ENCODE data around the gene SCAMP2. TPM values are rescaled to one million over a fixed set of nuclear protein-coding genes. Genes with fewer than 3 reads are reported as not detected.
"Not testable (repeated sequence)": the region's sequence is repeated elsewhere in the genome, so short reads cannot be mapped to it uniquely, and the experiment has no call there.

The SCAMP2 gene
- polyA plus RNA-seq, 2 donors = 58.9 to 62.3 TPM

- Histone ChIP-seq H3K36me3 (ENCODE audit: control insufficient read depth in 2 of 2, insufficient read depth in 2 of 2, low read length in 1 of 2) (peaks cover 0 to 14% of the 10 kb centered on the region in 2 donors), H3K27me3 (ENCODE audit: control insufficient read depth in 1 of 2, insufficient read depth in 2 of 2, low read length in 2 of 2) (no peaks in the 10 kb centered on the region), H3K4me1 (ENCODE audit: control insufficient read depth in 2 of 2, insufficient read depth in 2 of 2, low read length in 1 of 2) (peaks cover 0 to 22% of the 10 kb centered on the region in 2 donors), H3K4me3 (ENCODE audit: low read depth in 1 of 2, low read length in 2 of 2) (no peak overlapping the region), H3K9me3 (ENCODE audit: control insufficient read depth in 2 of 2, insufficient read depth in 1 of 2, low read depth in 1 of 2, low read length in 1 of 2) (no peaks in the 10 kb centered on the region), H3K27ac (ENCODE audit: low read depth in 2 of 2, low read length in 1 of 2) (peak overlapping the region; percentile 29 to 90)
- WGBS, 2 donors = 91 to 97% methylated on average over 2 of the region's 2 CpGs
Observed at GRCh38 chr15:74892931-74893330, 19.8 kb upstream of the SCAMP2 start.

GRCh38 chr15:74892313-74892712, 19.1 kb upstream of the SCAMP2 start:
- H3K9me3 ChIP-seq (ENCODE audit: control insufficient read depth in 2 of 2, insufficient read depth in 1 of 2, low read depth in 1 of 2, low read length in 1 of 2) = no peaks in the 10 kb centered on the region
- peaks cover 0 to 12% of the 10 kb centered on the region in 2 donors for H3K36me3 ChIP-seq (ENCODE audit: control insufficient read depth in 2 of 2, insufficient read depth in 2 of 2, low read length in 1 of 2)
- no peak overlapping the region for H3K4me3 ChIP-seq (ENCODE audit: low read depth in 1 of 2, low read length in 2 of 2)
- H3K4me1 ChIP-seq (ENCODE audit: control insufficient read depth in 2 of 2, insufficient read depth in 2 of 2, low read length in 1 of 2) = peaks cover 0 to 22% of the 10 kb centered on the region in 2 donors
- WGBS, 2 donors = 84 to 86% methylated on average over 3 of the region's 3 CpGs
- H3K27me3 ChIP-seq (ENCODE audit: control insufficient read depth in 1 of 2, insufficient read depth in 2 of 2, low read length in 2 of 2) = no peaks in the 10 kb centered on the region
- peak overlapping the region; percentile 29 to 90 for H3K27ac ChIP-seq (ENCODE audit: low read depth in 2 of 2, low read length in 1 of 2)

- Histone ChIP-seq H3K36me3 (ENCODE audit: control insufficient read depth in 2 of 2, insufficient read depth in 2 of 2, low read length in 1 of 2) (peaks cover 0 to 9% of the 10 kb centered on the region in 2 donors), H3K27ac (ENCODE audit: low read depth in 2 of 2, low read length in 1 of 2) (peak overlapping the region; percentile 66 to 90), H3K4me1 (ENCODE audit: control insufficient read depth in 2 of 2, insufficient read depth in 2 of 2, low read length in 1 of 2) (peaks cover 0 to 22% of the 10 kb centered on the region in 2 donors), H3K4me3 (ENCODE audit: low read depth in 1 of 2, low read length in 2 of 2) (no peak overlapping the region), H3K9me3 (ENCODE audit: control insufficient read depth in 2 of 2, insufficient read depth in 1 of 2, low read depth in 1 of 2, low read length in 1 of 2) (no peaks in the 10 kb centered on the region), H3K27me3 (ENCODE audit: control insufficient read depth in 1 of 2, insufficient read depth in 2 of 2, low read length in 2 of 2) (no peaks in the 10 kb centered on the region)
- 71 to 73% methylated on average over 3 of the region's 3 CpGs for WGBS, 2 donors
Observed at GRCh38 chr15:74891469-74891868, 18.3 kb upstream of the SCAMP2 start.

- Histone ChIP-seq H3K36me3 (ENCODE audit: control insufficient read depth in 2 of 2, insufficient read depth in 2 of 2, low read length in 1 of 2) (peaks cover 0 to 9% of the 10 kb centered on the region in 2 donors), H3K4me3 (ENCODE audit: low read depth in 1 of 2, low read length in 2 of 2) (peak overlapping the region; percentile 80 to 91), H3K27me3 (ENCODE audit: control insufficient read depth in 1 of 2, insufficient read depth in 2 of 2, low read length in 2 of 2) (no peaks in the 10 kb centered on the region), H3K9me3 (ENCODE audit: control insufficient read depth in 2 of 2, insufficient read depth in 1 of 2, low read depth in 1 of 2, low read length in 1 of 2) (no peaks in the 10 kb centered on the region), H3K27ac (ENCODE audit: low read depth in 2 of 2, low read length in 1 of 2) (peak overlapping the region; percentile 79 to 90), H3K4me1 (ENCODE audit: control insufficient read depth in 2 of 2, insufficient read depth in 2 of 2, low read length in 1 of 2) (peaks cover 0 to 22% of the 10 kb centered on the region in 2 donors)
- WGBS, 2 donors = 0 to 6% methylated on average over 1 of the region's 1 CpG
Observed at GRCh38 chr15:74890665-74890960, 17.4 kb upstream of the SCAMP2 start.

GRCh38 chr15:74889883-74890664, 16.9 kb upstream of the SCAMP2 start, which contains the start of gene MPI:
TSS of gene MPI (plus strand) at chr15:74890042. CDS start at chr15:74890074, 32 bp downstream.
- H3K9me3 ChIP-seq (ENCODE audit: control insufficient read depth in 2 of 2, insufficient read depth in 1 of 2, low read depth in 1 of 2, low read length in 1 of 2) = no peaks in the 10 kb centered on the region
- H3K4me3 ChIP-seq (ENCODE audit: low read depth in 1 of 2, low read length in 2 of 2) = peak within 1 kb of the TSS; percentile 80 to 91
- H3K27me3 ChIP-seq (ENCODE audit: control insufficient read depth in 1 of 2, insufficient read depth in 2 of 2, low read length in 2 of 2) = no peaks in the 10 kb centered on the region
- H3K4me1 ChIP-seq (ENCODE audit: control insufficient read depth in 2 of 2, insufficient read depth in 2 of 2, low read length in 1 of 2) = peaks cover 0 to 22% of the 10 kb centered on the region in 2 donors
- 1 to 2% methylated on average over 47 of the region's 47 CpGs for WGBS, 2 donors
- H3K27ac ChIP-seq (ENCODE audit: low read depth in 2 of 2, low read length in 1 of 2) = peak within 1 kb of the TSS; percentile 79 to 90
- peaks cover 0 to 9% of the 10 kb centered on the region in 2 donors for H3K36me3 ChIP-seq (ENCODE audit: control insufficient read depth in 2 of 2, insufficient read depth in 2 of 2, low read length in 1 of 2)

- H3K27ac ChIP-seq (ENCODE audit: low read depth in 2 of 2, low read length in 1 of 2) = peak overlapping the region; percentile 79 to 90
- WGBS, 2 donors = 18 to 20% methylated on average over 8 of the region's 8 CpGs
- H3K36me3 ChIP-seq (ENCODE audit: control insufficient read depth in 2 of 2, insufficient read depth in 2 of 2, low read length in 1 of 2) = peaks cover 0 to 9% of the 10 kb centered on the region in 2 donors
- no peaks in the 10 kb centered on the region for H3K27me3 ChIP-seq (ENCODE audit: control insufficient read depth in 1 of 2, insufficient read depth in 2 of 2, low read length in 2 of 2)
- H3K9me3 ChIP-seq (ENCODE audit: control insufficient read depth in 2 of 2, insufficient read depth in 1 of 2, low read depth in 1 of 2, low read length in 1 of 2) = no peaks in the 10 kb centered on the region
- H3K4me1 ChIP-seq (ENCODE audit: control insufficient read depth in 2 of 2, insufficient read depth in 2 of 2, low read length in 1 of 2) = peaks cover 0 to 22% of the 10 kb centered on the region in 2 donors
- peak overlapping the region; percentile 80 to 91 for H3K4me3 ChIP-seq (ENCODE audit: low read depth in 1 of 2, low read length in 2 of 2)
Observed at GRCh38 chr15:74889390-74889882, 16.3 kb upstream of the SCAMP2 start.

GRCh38 chr15:74888716-74889115, 15.6 kb upstream of the SCAMP2 start:
- peaks cover 0 to 9% of the 10 kb centered on the region in 2 donors for H3K36me3 ChIP-seq (ENCODE audit: control insufficient read depth in 2 of 2, insufficient read depth in 2 of 2, low read length in 1 of 2)
- H3K4me3 ChIP-seq (ENCODE audit: low read depth in 1 of 2, low read length in 2 of 2) = no peak overlapping the region
- H3K9me3 ChIP-seq (ENCODE audit: control insufficient read depth in 2 of 2, insufficient read depth in 1 of 2, low read depth in 1 of 2, low read length in 1 of 2) = no peaks in the 10 kb centered on the region
- H3K27me3 ChIP-seq (ENCODE audit: control insufficient read depth in 1 of 2, insufficient read depth in 2 of 2, low read length in 2 of 2) = no peaks in the 10 kb centered on the region
- H3K27ac ChIP-seq (ENCODE audit: low read depth in 2 of 2, low read length in 1 of 2) = peak overlapping the region in 1 of 2 donors; percentile 90
- WGBS, 2 donors = 93 to 94% methylated on average over 4 of the region's 4 CpGs
- H3K4me1 ChIP-seq (ENCODE audit: control insufficient read depth in 2 of 2, insufficient read depth in 2 of 2, low read length in 1 of 2) = peaks cover 0 to 22% of the 10 kb centered on the region in 2 donors

- 78 to 80% methylated on average over 6 to 10 of the region's 10 CpGs for WGBS, 2 donors
- H3K27me3 ChIP-seq (ENCODE audit: control insufficient read depth in 1 of 2, insufficient read depth in 2 of 2, low read length in 2 of 2); H3K36me3 ChIP-seq (ENCODE audit: control insufficient read depth in 2 of 2, insufficient read depth in 2 of 2, low read length in 1 of 2); H3K27ac ChIP-seq (ENCODE audit: low read depth in 2 of 2, low read length in 1 of 2); H3K4me3 ChIP-seq (ENCODE audit: low read depth in 1 of 2, low read length in 2 of 2); H3K9me3 ChIP-seq (ENCODE audit: control insufficient read depth in 2 of 2, insufficient read depth in 1 of 2, low read depth in 1 of 2, low read length in 1 of 2): not testable (repeated sequence)
- peaks cover 0 to 13% of the 10 kb centered on the region in 2 donors for H3K4me1 ChIP-seq (ENCODE audit: control insufficient read depth in 2 of 2, insufficient read depth in 2 of 2, low read length in 1 of 2)
Observed at GRCh38 chr15:74887537-74888193, 14.5 kb upstream of the SCAMP2 start.

- no peak overlapping the region for H3K27ac ChIP-seq (ENCODE audit: low read depth in 2 of 2, low read length in 1 of 2)
- no peaks in the 10 kb centered on the region for H3K36me3 ChIP-seq (ENCODE audit: control insufficient read depth in 2 of 2, insufficient read depth in 2 of 2, low read length in 1 of 2)
- H3K4me1 ChIP-seq (ENCODE audit: control insufficient read depth in 2 of 2, insufficient read depth in 2 of 2, low read length in 1 of 2) = peaks cover 0 to 10% of the 10 kb centered on the region in 2 donors
- no peaks in the 10 kb centered on the region for H3K27me3 ChIP-seq (ENCODE audit: control insufficient read depth in 1 of 2, insufficient read depth in 2 of 2, low read length in 2 of 2)
- WGBS, 2 donors = 84 to 86% methylated on average over 5 of the region's 5 CpGs
- peaks cover 0 to 4% of the 10 kb centered on the region in 2 donors for H3K9me3 ChIP-seq (ENCODE audit: control insufficient read depth in 2 of 2, insufficient read depth in 1 of 2, low read depth in 1 of 2, low read length in 1 of 2)
- H3K4me3 ChIP-seq (ENCODE audit: low read depth in 1 of 2, low read length in 2 of 2) = no peak overlapping the region
Observed at GRCh38 chr15:74885461-74885860, 12.3 kb upstream of the SCAMP2 start.
